ENCODE measurements around the gene ZNF283. TPM values are rescaled to one million over a fixed set of nuclear protein-coding genes. Genes with fewer than 3 reads are reported as not detected.

ZNF283 gene
- total and polyA plus RNA-seq, 9 of the 15 experiments (the other 6 are each of a cell fraction or from before 2014, with no cell fraction given), result 6.0 to 19.5 (median 9.8) TPM

- no peak for TF ChIP-seq ZNF511 (CRISPR knock-in tag; IDR thresholded peaks at IDR 0.05)
These were observed 19.5 kb upstream of the ZNF283 start (continued) for GRCh38 chr19:43807651-43808050.

- POLR2A ChIA-PET, result interaction anchor here (0.7 to 1.4 kb wide), 8 partner anchors 10 to 370 kb away, joined by 3 to 5 read pairs (median 3); partner anchors contain the start of gene ZNF283
- no peaks in the 10 kb centered on the region for H3K27me3 ChIP-seq (ENCODE audit: control insufficient read depth in 2 of 2, insufficient read depth in 2 of 2, low read length in 2 of 2)
- H3K9ac ChIP-seq (ENCODE audit: insufficient read depth in 1 of 2, low read depth in 2 of 2, low read length in 2 of 2), result no peak overlapping the region
- CTCF ChIA-PET (ENCODE audit: low intra/inter-chr PET ratio), result interaction anchor here (0.6 to 2.0 kb wide), 2 partner anchors 65 to 363 kb away, joined by 3 to 14 read pairs; no protein-coding TSS in a partner anchor
- H3K4me3 ChIP-seq, result no peak overlapping the region
- no peaks in the 10 kb centered on the region; a peak in 2 of 5 replicates for H3K4me1 ChIP-seq (replicated peaks in 1 of 2; ENCODE audit: control insufficient read depth in 2 of 2, insufficient read depth in 2 of 2, low read length in 2 of 2)
- in situ Hi-C loops (cut with MboI) (no loop called here), intact Hi-C loops (cut with micrococcal nuclease) (loop anchor here (1.0 to 5.0 kb wide), 2 partner anchors 65 to 143 kb away; no protein-coding TSS in a partner anchor)
- no peaks in the 10 kb centered on the region for H3K9me3 ChIP-seq (replicated peaks; ENCODE audit: control insufficient read depth, insufficient read depth, low read depth, low read length)
- DNase-seq (ENCODE audit: extremely low read depth in 1 of 4, low spot score in 3 of 4), result peak; percentile 38 to 71 (median 45)
- no peaks in the 10 kb centered on the region for H4K20me1 ChIP-seq (replicated peaks; ENCODE audit: control insufficient read depth, insufficient read depth, low read length)
- no peaks in the 10 kb centered on the region for H3K79me2 ChIP-seq (ENCODE audit: control insufficient read depth, insufficient read depth, low read length)
- BruUV-seq (replicated peaks), result no TSS peak
- WGBS (ENCODE audit: insufficient coverage, low coverage, missing lambda C conversion rate), result 3% methylated on average over 4 of the region's 8 CpGs
- H3K27ac ChIP-seq (ENCODE audit: extremely low read depth, low read depth, low read length), result no peak overlapping the region
- FAIRE-seq, result peak; percentile 93
- no peaks in the 10 kb centered on the region for H3K9me1 ChIP-seq (ENCODE audit: control insufficient read depth, insufficient read depth, low read length)
- no peaks in the 10 kb centered on the region for H3K36me3 ChIP-seq (ENCODE audit: control insufficient read depth, insufficient read depth, low read length)
- peak; percentile 85 for ATAC-seq
- H2AFZ ChIP-seq (ENCODE audit: low read depth, low read length), result peak overlapping the region; percentile 51; the same call in 1 of the 2 replicates
- no peak overlapping the region for H3K4me2 ChIP-seq (ENCODE audit: insufficient read depth, low read length)
- TF ChIP-seq SMARCA4 (IDR thresholded peaks at IDR 0.05) (no peak), TEAD4 (IDR thresholded peaks at IDR 0.05; ENCODE audit: low read length) (0 out of 2 replicates have a peak, but pooled peaks have one; percentile 13), TEAD4 (CRISPR knock-in tag; IDR thresholded peaks at IDR 0.05; ENCODE audit: borderline replicate concordance) (no peak), CEBPB (tag; IDR thresholded peaks at IDR 0.05) (peak; percentile 23; the same call in 1 of the 2 replicates), PKNOX1 (IDR thresholded peaks at IDR 0.05) (0 out of 2 replicates have a peak, but pooled peaks have one; percentile 42), MLX (CRISPR knock-in tag; conservative IDR thresholded peaks at IDR 0.05) (no peak)
These were observed 17.1 kb upstream of the ZNF283 start for GRCh38 chr19:43809762-43810696.

All from K562 (cell line).